Mesenteric fat pad (tissue), 1 donor: ENCODE measurements around the gene ADGRD1. TPM values are rescaled to one million over a fixed set of nuclear protein-coding genes. Genes with fewer than 3 reads are reported as not detected.

Experiments used
- DNase-seq: peaks from one replicate; pipeline ENCODE4 v3.0.0-alpha.2; 2020; ENCODE audit warnings: low spot score
- total RNA-seq: library from RNA; stranded (reverse); fragmentation: NEBNext Ultra II Directional; extraction: Animal tissue kit (Norgen Biotek cat#: 25700); gene quantifications from one replicate; pipeline ENCODE4 v1.2.1, GENCODE V29; 2021
- donor health status: DM: yes; HTN: yes; CAD: no.

Gene ADGRD1
- total RNA-seq, 1 donor from 2014 or later: 28.5 TPM

GRCh38 chr12:131097202-131098177 lies 143.8 kb downstream of the ADGRD1 start:
- peak; percentile 82 for DNase-seq

- peak; percentile 68 for DNase-seq
Observed at GRCh38 chr12:131098178-131098981, 144.7 kb downstream of the ADGRD1 start.

GRCh38 chr12:131100031-131100674 lies 146.4 kb downstream of the ADGRD1 start:
- DNase-seq: peak; percentile 12

GRCh38 chr12:131101006-131101405 lies 147.3 kb downstream of the ADGRD1 start:
- DNase-seq: peak; percentile 24

GRCh38 chr12:131101703-131102492 lies 148.2 kb downstream of the ADGRD1 start:
- peak; percentile 68 for DNase-seq

GRCh38 chr12:131102493-131102931 lies 148.8 kb downstream of the ADGRD1 start:
- DNase-seq: peak; percentile 74

- DNase-seq: peak; percentile 62
Observed at GRCh38 chr12:131102991-131103668, 149.4 kb downstream of the ADGRD1 start.

GRCh38 chr12:131103669-131104462 lies 150.2 kb downstream of the ADGRD1 start:
- DNase-seq: peak; percentile 85

GRCh38 chr12:131104463-131105350 lies 151.0 kb downstream of the ADGRD1 start:
- DNase-seq: peak; percentile 95

GRCh38 chr12:131105351-131105735 lies 151.6 kb downstream of the ADGRD1 start:
- peak; percentile 69 for DNase-seq

- peak; percentile 82 for DNase-seq
Observed at GRCh38 chr12:131105736-131106348, 152.1 kb downstream of the ADGRD1 start.

- DNase-seq: no peak
Observed at GRCh38 chr12:131106349-131106941, 152.7 kb downstream of the ADGRD1 start.

GRCh38 chr12:131108177-131108955 lies 154.7 kb downstream of the ADGRD1 start:
- DNase-seq: no peak

GRCh38 chr12:131111446-131111845 lies 157.7 kb downstream of the ADGRD1 start:
- no peak for DNase-seq

GRCh38 chr12:131112021-131112420 lies 158.3 kb downstream of the ADGRD1 start:
- DNase-seq: no peak

- no peak for DNase-seq
Observed at GRCh38 chr12:131112700-131113290, 159.1 kb downstream of the ADGRD1 start.
